IMR-90 (cell line): Measurements from ENCODE around the gene SIGLEC7. TPM values are rescaled to one million over a fixed set of nuclear protein-coding genes. Genes with fewer than 3 reads are reported as not detected.

Experiments used
- ATAC-seq: fragments of 200-7000 bp; cut with Tn5 transposase; 2 replicates; pipeline ENCODE4 v1.9.1; 2020; ENCODE audit warnings: low read depth, mild to moderate bottlenecking, moderate library complexity
- BruUV-seq: library from RNA; stranded (reverse); fragments of 400-500 nt; replicated peaks from 2 replicates; lab custom pipeline; 2021; lab: Mats Ljungman, UMichigan
- CTCF ChIA-PET: fragments of 300-600 bp; formaldehyde crosslinking; extraction: SDS; loops from one replicate; lab custom pipeline; 2021; ENCODE audit warnings: antibody characterized with exemption; lab: Yijun Ruan, JAX
- POLR2A ChIA-PET: fragments of 300-600 bp; sonication (Branson Sonifier 250); formaldehyde crosslinking; loops from one replicate; lab custom pipeline; 2022; ENCODE audit warnings: antibody characterized with exemption; ENCODE audit not compliant: unreplicated experiment; lab: Charles Lee
- DNase-seq: peaks from one replicate; pipeline ENCODE4 v3.0.0; 2013
- H2AFZ ChIP-seq: replicated peaks from 2 replicates; pipeline ENCODE3; 2013; ENCODE audit warnings: low read length, mild to moderate bottlenecking; ENCODE audit not compliant: poor library complexity
- H2AK5ac ChIP-seq: 2 replicates; pipeline ENCODE4 v1.6.1; 2013; ENCODE audit warnings: low read depth, low read length, inconsistent platforms
- H2AK9ac ChIP-seq: replicated peaks from 2 replicates; pipeline ENCODE3; 2013; ENCODE audit warnings: mild to moderate bottlenecking, low read depth, low read length, moderate library complexity; ENCODE audit not compliant: poor library complexity
- H2BK120ac ChIP-seq: 2 replicates; pipeline ENCODE4 v1.6.1; 2013; ENCODE audit warnings: low read depth, low read length, inconsistent platforms
- H2BK15ac ChIP-seq: 3 replicates; pipeline ENCODE4 v1.6.1; 2013; ENCODE audit warnings: low read depth, low read length, inconsistent platforms
- H2BK20ac ChIP-seq: 2 replicates; pipeline ENCODE4 v1.6.1; 2013; ENCODE audit warnings: low read depth, mild to moderate bottlenecking, inconsistent platforms, low read length, moderate library complexity
- H2BK5ac ChIP-seq: 2 replicates; pipeline ENCODE4 v1.6.1; 2013; ENCODE audit warnings: mild to moderate bottlenecking, low read depth, low read length, inconsistent platforms; ENCODE audit not compliant: poor library complexity, severe bottlenecking
- H3K14ac ChIP-seq: replicated peaks from 2 replicates; pipeline ENCODE4 v1.6.1; 2013; ENCODE audit warnings: low read depth, low read length, inconsistent platforms
- H3K18ac ChIP-seq: 2 replicates; pipeline ENCODE4 v1.6.1; 2013; ENCODE audit warnings: low read depth, low read length, control low read depth
- H3K23ac ChIP-seq: 2 replicates; pipeline ENCODE4 v1.6.1; 2013; ENCODE audit warnings: low read depth, low read length, inconsistent platforms
- H3K27ac ChIP-seq: 2 replicates; pipeline ENCODE4 v1.5.1; 2013; ENCODE audit warnings: mild to moderate bottlenecking, control low read depth, low read length; ENCODE audit not compliant: insufficient read depth
- H3K27me3 ChIP-seq: 2 replicates; pipeline ENCODE4 v1.6.1; 2013; ENCODE audit warnings: low read length; ENCODE audit not compliant: control insufficient read depth, insufficient read depth
- H3K36me3 ChIP-seq: 2 replicates; pipeline ENCODE4 v1.6.1; 2013; ENCODE audit warnings: low read length, mixed read lengths; ENCODE audit not compliant: control insufficient read depth, insufficient read depth
- H3K4ac ChIP-seq: 2 replicates; pipeline ENCODE4 v1.6.1; 2013; ENCODE audit warnings: low read depth, low read length, inconsistent platforms
- H3K4me1 ChIP-seq: 2 replicates; pipeline ENCODE4 v1.6.1; 2013; ENCODE audit warnings: low read length, mixed read lengths; ENCODE audit not compliant: control insufficient read depth, insufficient read depth
- H3K4me2 ChIP-seq: 2 replicates; pipeline ENCODE4 v1.6.1; 2013; ENCODE audit warnings: low read depth, mild to moderate bottlenecking, control low read depth, low read length, moderate library complexity
- H3K4me3 ChIP-seq: 2 replicates; pipeline ENCODE4 v1.5.1; 2013; ENCODE audit warnings: low read depth, mild to moderate bottlenecking, control low read depth, low read length, moderate library complexity; ENCODE audit not compliant: insufficient read depth
- H3K56ac ChIP-seq: 2 replicates; pipeline ENCODE4 v1.6.1; 2013; ENCODE audit warnings: low read length, inconsistent platforms; ENCODE audit not compliant: insufficient read depth; ENCODE audit errors: extremely low read depth
- H3K79me1 ChIP-seq, 2 experiments: 2 replicates each; pipeline ENCODE4 v1.6.1; 2013; ENCODE audit warnings: low read length in 2 of 2, inconsistent platforms in 1 of 2, low read depth in 1 of 2
- H3K9ac ChIP-seq: 2 replicates; pipeline ENCODE4 v1.6.1; 2013; ENCODE audit warnings: low read depth, low read length, control low read depth
- H3K9me1 ChIP-seq: 2 replicates; pipeline ENCODE4 v1.6.1; 2013; ENCODE audit warnings: low read length, inconsistent platforms; ENCODE audit not compliant: insufficient read depth
- H3K9me3 ChIP-seq: 2 replicates; pipeline ENCODE4 v1.6.1; 2013; ENCODE audit warnings: low read length; ENCODE audit not compliant: control insufficient read depth, insufficient read depth
- H4K20me1 ChIP-seq: 2 replicates; pipeline ENCODE4 v1.6.1; 2013; ENCODE audit warnings: low read length, inconsistent platforms; ENCODE audit not compliant: insufficient read depth
- H4K5ac ChIP-seq: 2 replicates; pipeline ENCODE4 v1.6.1; 2013; ENCODE audit warnings: mild to moderate bottlenecking, low read depth, low read length, control low read depth
- H4K8ac ChIP-seq, 2 experiments: 2 replicates each; pipeline ENCODE4 v1.6.1; 2013; ENCODE audit warnings: low read depth in 2 of 2, low read length in 2 of 2, control low read depth in 1 of 2, inconsistent platforms in 1 of 2
- H4K91ac ChIP-seq: 2 replicates; pipeline ENCODE4 v1.6.1; 2013; ENCODE audit warnings: low read depth, low read length, inconsistent platforms; ENCODE audit not compliant: insufficient read depth
- MXI1 ChIP-seq: IDR thresholded peaks from 2 replicates; pipeline ENCODE4 v1.6.1; 2012; ENCODE audit warnings: low read depth, mild to moderate bottlenecking, low read length, moderate library complexity, borderline replicate concordance
- WGBS, 2 experiments: methylation state at CpG; one replicate each; pipeline versions ENCODE4 v1.1.5 to v1.1.7; 2013; ENCODE audit warnings: missing lambda C conversion rate in 2 of 2; ENCODE audit not compliant: insufficient read length in 1 of 2; ENCODE audit errors: extremely low coverage in 2 of 2; 5-methylcytosine and 5-hydroxymethylcytosine counted together
- dilution Hi-C: fragments of 300-500 bp; cut with HindIII; formaldehyde crosslinking; loops from one replicate; pipeline ENCODE4 v1.14.3; 2018; ENCODE audit warnings: low sequenced_read_pairs; ENCODE audit not compliant: unreplicated experiment
- in situ Hi-C: fragments of 300-500 bp; cut with MboI; formaldehyde crosslinking; loops from 3 replicates; pipeline ENCODE4 v1.14.3; 2019; ENCODE audit warnings: low sequenced_read_pairs, inconsistent platforms, mixed read lengths
- intact Hi-C: fragments of 100-400 bp; cut with micrococcal nuclease; formaldehyde crosslinking; loops from 2 replicates; pipeline ENCODE4 v1.10.0; 2022
- polyA plus RNA-seq, 3 experiments: library from polyadenylated mRNA; depleted of rRNA; stranded (reverse); fragments of >200 nt; gene quantifications; 2 replicates each; pipeline ENCODE4 v1.2.3, GENCODE V29; 2012; ENCODE audit warnings: low replicate concordance in 1 of 3
- total RNA-seq: library from RNA; depleted of rRNA; stranded (reverse); fragments of >200 nt; gene quantifications from 2 replicates; pipeline ENCODE4 v1.2.3, GENCODE V29; 2012

Gene SIGLEC7
- total and polyA plus RNA-seq, 2 of the 4 experiments (the other 2 are of a cell fraction), result not detected

DNA sequence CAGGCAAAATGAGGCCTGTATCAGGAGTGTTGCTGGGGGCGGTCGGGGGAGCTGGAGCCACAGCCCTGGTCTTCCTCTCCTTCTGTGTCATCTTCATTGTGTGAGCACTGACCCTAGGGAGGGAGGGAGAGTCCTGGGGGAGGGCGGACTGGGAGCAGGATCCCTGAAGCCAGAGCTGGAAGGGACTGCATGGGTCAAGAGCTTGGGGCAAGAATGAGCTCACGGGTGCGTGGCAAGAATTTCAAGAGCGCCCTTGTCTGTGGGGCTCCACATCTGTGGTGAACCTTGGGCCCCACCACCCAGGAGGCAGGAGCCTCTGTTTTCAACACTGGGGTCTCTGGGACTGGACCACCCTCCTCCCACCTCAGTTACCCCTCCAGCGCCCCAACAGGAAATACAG lies 4.7 kb downstream of the SIGLEC7 start:
- intact Hi-C loops, result no loop called here
- H4K8ac ChIP-seq, result no peak overlapping the region
- dilution Hi-C loops, result no loop called here
- CTCF ChIA-PET, result interaction anchor here (0.7 kb wide), 1 partner anchor 19 kb away, joined by 3 read pairs; no protein-coding TSS in a partner anchor
- H4K91ac ChIP-seq, result no peak overlapping the region
- no peak overlapping the region for H2AFZ ChIP-seq
- H3K18ac ChIP-seq, result no peak overlapping the region
- no peaks in the 10 kb centered on the region for H3K79me1 ChIP-seq
- no peak overlapping the region for H2BK15ac ChIP-seq
- no peak overlapping the region for H2BK5ac ChIP-seq
- POLR2A ChIA-PET, result no interaction called here
- no peak overlapping the region for H3K4ac ChIP-seq
- H3K56ac ChIP-seq, result no peak overlapping the region
- no peak overlapping the region for H2AK9ac ChIP-seq
- no peak overlapping the region for H3K14ac ChIP-seq
- no peaks in the 10 kb centered on the region for H3K36me3 ChIP-seq
- no peak overlapping the region for H2BK20ac ChIP-seq
- TF ChIP-seq MXI1, result no peak
- no peak overlapping the region for H3K9ac ChIP-seq
- in situ Hi-C loops, result no loop called here
- WGBS, 2 experiments, result 40% methylated on average over 1 of the region's 7 CpGs; no CpG with 5 or more reads in 1 of the 2 experiments
- no peak overlapping the region for H2AK5ac ChIP-seq
- H3K23ac ChIP-seq, result no peak overlapping the region
- H3K4me3 ChIP-seq, result no peak overlapping the region
- H3K4me1 ChIP-seq, result no peaks in the 10 kb centered on the region
- no peaks in the 10 kb centered on the region for H3K9me1 ChIP-seq
- H3K4me2 ChIP-seq, result no peak overlapping the region
- no TSS peak for BruUV-seq
- no peaks in the 10 kb centered on the region for H4K20me1 ChIP-seq
- no peak overlapping the region for H3K27ac ChIP-seq
- H3K9me3 ChIP-seq, result no peaks in the 10 kb centered on the region
- no peak for ATAC-seq
- no peaks in the 10 kb centered on the region; the same call in 1 of the 2 replicates for H3K27me3 ChIP-seq
- H4K5ac ChIP-seq, result no peak overlapping the region
- H2BK120ac ChIP-seq, result no peak overlapping the region
- DNase-seq, result no peak
